Common myeloid progenitor, CD34-positive (primary cell): ENCODE measurements around the gene CHD3.

Experiments
- CTCF ChIA-PET: fragments of 350-600 bp; sonication (Branson Sonifier 250); formaldehyde crosslinking; loops from one replicate; lab custom pipeline; 2021; ENCODE audit warnings: antibody characterized with exemption; lab: Charles Lee
- POLR2A ChIA-PET: fragments of 350-600 bp; sonication (Branson Sonifier 250); formaldehyde crosslinking; loops from one replicate; lab custom pipeline; 2021; ENCODE audit warnings: antibody characterized with exemption; lab: Charles Lee
- DNase-seq, 3 donors: peaks; one replicate each; pipeline versions ENCODE4 v3.0.0 to v3.0.0-alpha.2; 2013
- H3K27ac ChIP-seq, 2 experiments: 1 replicate in 1 of 2; 2 replicates in 1 of 2; pipeline ENCODE4 v1.7.0; 2013; ENCODE audit warnings: inconsistent platforms in 2 of 2, low read length in 2 of 2, mild to moderate bottlenecking in 2 of 2, low read depth in 1 of 2, moderate library complexity in 1 of 2; ENCODE audit not compliant: severe bottlenecking in 2 of 2, insufficient read depth in 1 of 2, poor library complexity in 1 of 2
- H3K27me3 ChIP-seq, 5 experiments: replicated peaks in 2 of 5; 1 replicate in 3 of 5; 2 replicates in 2 of 5; pipeline versions ENCODE4 v1.6.1 to v1.7.0; 2013; ENCODE audit warnings: low read length in 4 of 5, mild to moderate bottlenecking in 2 of 5, moderate library complexity in 2 of 5, inconsistent platforms in 1 of 5; ENCODE audit not compliant: insufficient read depth in 5 of 5, control insufficient read depth in 4 of 5
- H3K36me3 ChIP-seq, 4 experiments: 1 replicate in 2 of 4; 2 replicates in 2 of 4; pipeline versions ENCODE4 v1.6.1 to v1.7.0; 2013; ENCODE audit warnings: low read length in 3 of 4, control low read depth in 1 of 4, mild to moderate bottlenecking in 1 of 4; ENCODE audit not compliant: control insufficient read depth in 4 of 4, insufficient read depth in 4 of 4
- H3K4me1 ChIP-seq, 4 experiments: 1 replicate in 3 of 4; 2 replicates in 1 of 4; pipeline versions ENCODE4 v1.6.1 to v1.7.1; 2013; ENCODE audit warnings: low read length in 3 of 4, mild to moderate bottlenecking in 3 of 4, control low read depth in 1 of 4, inconsistent platforms in 1 of 4, moderate library complexity in 1 of 4; ENCODE audit not compliant: control insufficient read depth in 4 of 4, insufficient read depth in 4 of 4; ENCODE audit errors: control extremely low read depth in 1 of 4
- H3K4me3 ChIP-seq, 7 experiments: 1 replicate in 4 of 7; 2 replicates in 3 of 7; pipeline versions ENCODE4 v1.5.1 to v1.7.0; 2013; ENCODE audit warnings: mild to moderate bottlenecking in 7 of 7, low read length in 6 of 7, moderate library complexity in 6 of 7, inconsistent platforms in 2 of 7, low read depth in 2 of 7, control low read depth in 1 of 7; ENCODE audit not compliant: insufficient read depth in 4 of 7, control insufficient read depth in 1 of 7; ENCODE audit errors: extremely low read depth in 1 of 7
- H3K9me3 ChIP-seq, 5 experiments: 1 replicate in 4 of 5; 2 replicates in 1 of 5; pipeline versions ENCODE4 v1.6.1 to v1.7.1; 2013; ENCODE audit warnings: low read length in 4 of 5, mild to moderate bottlenecking in 2 of 5, inconsistent platforms in 1 of 5, low read depth in 1 of 5, moderate library complexity in 1 of 5; ENCODE audit not compliant: control insufficient read depth in 4 of 5, insufficient read depth in 2 of 5; ENCODE audit errors: control extremely low read depth in 1 of 5
- whole genome bisulfite sequencing: methylation state at CpG from one replicate; pipeline ENCODE4 v1.1.5; 2013; ENCODE audit not compliant: insufficient coverage; 5-methylcytosine and 5-hydroxymethylcytosine counted together

The CHD3 gene

DNA sequence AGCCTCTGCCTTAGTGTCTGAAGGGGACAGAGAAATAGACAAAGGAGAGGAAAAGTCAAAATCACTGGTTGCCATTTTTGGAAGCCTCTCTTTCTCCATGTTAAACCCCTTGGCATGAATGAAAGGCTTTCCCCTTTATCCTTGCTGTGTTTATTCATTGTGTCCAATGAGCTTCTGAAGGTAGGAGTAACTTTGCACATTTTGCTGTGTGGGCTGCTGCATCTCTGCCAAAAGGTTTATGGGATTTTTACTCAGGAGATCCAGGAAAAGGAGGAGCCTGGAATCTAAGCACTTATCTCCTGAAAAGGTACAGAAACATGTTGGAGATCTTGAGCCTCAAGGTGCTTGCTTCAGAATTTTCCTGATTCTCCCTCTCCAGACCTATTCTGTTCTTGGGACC is 47.3 kb downstream of the CHD3 start:
- H3K36me3 ChIP-seq: peaks cover 10 to 50% (median 44%) of the 10 kb centered on the region in 4 experiments
- CTCF ChIA-PET: interaction anchor here (0.7 to 5.2 kb wide), 7 partner anchors 8 to 123 kb away, joined by 3 to 36 read pairs (median 5); partner anchors contain the start of gene RNF227
- POLR2A ChIA-PET: no interaction called here

DNA sequence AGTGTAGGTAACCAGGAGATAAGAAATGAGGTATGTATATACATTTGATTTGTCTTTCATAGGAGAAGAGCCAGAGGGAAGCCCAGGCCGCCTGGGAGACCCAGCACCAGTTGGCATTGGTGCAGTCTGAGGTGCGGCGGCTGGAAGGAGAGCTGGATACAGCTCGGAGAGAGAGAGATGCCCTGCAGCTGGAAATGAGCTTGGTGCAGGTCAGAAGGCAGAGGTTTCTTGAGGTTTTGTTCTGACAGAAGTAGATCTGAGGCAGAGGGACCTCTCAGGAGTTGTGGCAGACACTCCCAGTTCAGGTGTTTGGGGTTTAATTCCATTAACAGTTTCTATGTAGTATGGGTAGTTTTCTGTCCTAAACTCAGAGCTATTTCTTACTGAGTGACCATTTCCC is 51.4 kb downstream of the CHD3 start:
- no peak for DNase-seq
- H3K36me3 ChIP-seq: peaks cover 18 to 80% (median 64%) of the 10 kb centered on the region in 4 experiments
- H3K27ac ChIP-seq: no peak overlapping the region
- H3K9me3 ChIP-seq: no peaks in the 10 kb centered on the region
- POLR2A ChIA-PET: no interaction called here
- H3K27me3 ChIP-seq: no peaks in the 10 kb centered on the region
- H3K4me1 ChIP-seq: no peaks in the 10 kb centered on the region
- 98% methylated on average over 4 of the region's 4 CpGs for WGBS
- H3K4me3 ChIP-seq: no peak overlapping the region
- CTCF ChIA-PET: interaction anchor here (0.9 to 3.4 kb wide), 7 partner anchors 8 to 103 kb away, joined by 3 to 13 read pairs (median 3); partner anchors contain the start of genes CNTROB and TRAPPC1

More for the DNA sequence above, 47.3 kb downstream of the CHD3 start:
- Histone ChIP-seq H3K4me3 (no peak overlapping the region), H3K4me1 (peaks cover 7 to 33% (median 21%) of the 10 kb centered on the region in 4 experiments), H3K9me3 (no peaks in the 10 kb centered on the region), H3K27me3 (no peaks in the 10 kb centered on the region), H3K27ac (no peak overlapping the region)
- DNase-seq: no peak

- 100% methylated on average over 4 of the region's 6 CpGs for WGBS
- Histone ChIP-seq H3K4me1 (no peaks in the 10 kb centered on the region), H3K9me3 (no peaks in the 10 kb centered on the region), H3K27ac (no peak overlapping the region), H3K27me3 (no peaks in the 10 kb centered on the region), H3K4me3 (no peak overlapping the region), H3K36me3 (peaks cover 17 to 82% (median 64%) of the 10 kb centered on the region in 4 experiments)
- CTCF ChIA-PET: interaction anchor here (0.8 to 3.4 kb wide), 8 partner anchors 9 to 102 kb away, joined by 3 to 13 read pairs (median 4); partner anchors contain the start of genes CNTROB and TRAPPC1
- POLR2A ChIA-PET: no interaction called here
- no peak for DNase-seq
Observed at GRCh38 chr17:7940743-7941142, 52.2 kb downstream of the CHD3 start.

GRCh38 chr17:7943291-7943690 is 54.7 kb downstream of the CHD3 start:
- POLR2A ChIA-PET: interaction anchor here (1.4 kb wide), 1 partner anchor 11 kb away, joined by 6 read pairs; the partner anchor contains the start of genes CNTROB and TRAPPC1
- H3K36me3 ChIP-seq: peaks cover 12 to 87% (median 69%) of the 10 kb centered on the region in 4 experiments

GRCh38 chr17:7944326-7944725 is 55.7 kb downstream of the CHD3 start:
- DNase-seq: no peak
- no peaks in the 10 kb centered on the region for H3K9me3 ChIP-seq
- H3K36me3 ChIP-seq: peaks cover 10 to 90% (median 72%) of the 10 kb centered on the region in 4 experiments
- ChIA-PET POLR2A (interaction anchor here (1.4 kb wide), 1 partner anchor 12 kb away, joined by 6 read pairs; the partner anchor contains the start of genes CNTROB and TRAPPC1), CTCF (interaction anchor here (0.9 to 2.6 kb wide), 10 partner anchors 9 to 97 kb away, joined by 3 to 21 read pairs (median 6); partner anchors contain the start of gene RNF227)
- 98% methylated on average over 7 of the region's 9 CpGs for WGBS
- H3K27ac ChIP-seq: no peak overlapping the region
- H3K4me3 ChIP-seq: no peak overlapping the region
- no peaks in the 10 kb centered on the region for H3K27me3 ChIP-seq
- no peaks in the 10 kb centered on the region for H3K4me1 ChIP-seq

More at GRCh38 chr17:7943291-7943690, 54.7 kb downstream of the CHD3 start:
- no peak overlapping the region for H3K27ac ChIP-seq
- no peak overlapping the region for H3K4me3 ChIP-seq
- no peaks in the 10 kb centered on the region for H3K9me3 ChIP-seq
- H3K4me1 ChIP-seq: no peaks in the 10 kb centered on the region
- DNase-seq: no peak
- H3K27me3 ChIP-seq: no peaks in the 10 kb centered on the region
- CTCF ChIA-PET: interaction anchor here (1.3 to 2.6 kb wide), 4 partner anchors 8 to 98 kb away, joined by 4 to 21 read pairs (median 6); no protein-coding TSS in a partner anchor
- 92% methylated on average over 13 of the region's 13 CpGs for WGBS

DNA sequence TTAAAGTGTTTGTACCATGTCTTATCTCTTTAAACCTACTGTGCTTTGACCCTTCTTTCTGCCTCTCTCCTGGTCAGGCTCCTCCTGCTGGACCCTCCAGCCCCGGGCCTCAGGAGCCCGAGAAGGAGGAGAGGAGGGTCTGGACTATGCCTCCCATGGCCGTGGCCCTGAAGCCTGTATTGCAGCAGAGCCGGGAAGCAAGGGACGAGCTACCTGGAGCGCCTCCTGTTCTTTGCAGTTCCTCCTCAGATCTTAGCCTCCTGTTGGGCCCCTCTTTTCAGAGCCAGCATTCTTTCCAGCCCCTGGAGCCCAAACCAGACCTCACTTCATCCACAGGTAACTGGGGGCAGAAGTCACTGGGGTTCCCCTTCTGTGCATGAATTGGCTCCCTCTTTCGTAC is 57.1 kb downstream of the CHD3 start:
- Histone ChIP-seq H3K9me3 (no peaks in the 10 kb centered on the region), H3K4me3 (no peak overlapping the region), H3K36me3 (peaks cover 8 to 86% (median 60%) of the 10 kb centered on the region in 4 experiments), H3K27ac (no peak overlapping the region), H3K4me1 (no peaks in the 10 kb centered on the region), H3K27me3 (no peaks in the 10 kb centered on the region)
- DNase-seq: no peak
- ChIA-PET POLR2A (no interaction called here), CTCF (interaction anchor here (1.0 to 2.6 kb wide), 3 partner anchors 11 to 44 kb away, joined by 3 to 21 read pairs (median 9); no protein-coding TSS in a partner anchor)
- 100% methylated on average over 5 of the region's 7 CpGs for WGBS

- ChIA-PET CTCF (interaction anchor here (1.4 to 2.5 kb wide), 2 partner anchors 16 to 43 kb away, joined by 3 to 9 read pairs; no protein-coding TSS in a partner anchor), POLR2A (interaction anchor here (1.2 kb wide), 1 partner anchor 13 kb away, joined by 4 read pairs; no protein-coding TSS in a partner anchor)
- no peaks in the 10 kb centered on the region for H3K9me3 ChIP-seq
- H3K4me3 ChIP-seq: no peak overlapping the region
- H3K4me1 ChIP-seq: no peaks in the 10 kb centered on the region
- WGBS: 65% methylated on average over 4 of the region's 5 CpGs
- H3K27me3 ChIP-seq: no peaks in the 10 kb centered on the region
- H3K27ac ChIP-seq: no peak overlapping the region
- no peak for DNase-seq
- peaks cover 8 to 79% (median 53%) of the 10 kb centered on the region in 4 experiments for H3K36me3 ChIP-seq
Observed at GRCh38 chr17:7946441-7946840, 57.9 kb downstream of the CHD3 start.
